MM.1S (cell line): Measurements from ENCODE around the gene NHSL2.

ENCODE experiments used
- CTCF ChIP-seq: fragments of 300-600 bp; sonication (generic); IDR thresholded peaks from 2 replicates; pipeline ENCODE4 v1.5.1; 2016; ENCODE audit warnings: antibody characterized with exemption, low read length, mixed read lengths
- EZH2 ChIP-seq: fragments of 300-600 bp; sonication (generic); optimal IDR thresholded peaks from 2 replicates; pipeline ENCODE3; 2017; ENCODE audit warnings: low read depth, mild to moderate bottlenecking, antibody characterized with exemption, low read length, mixed read lengths

DNA sequence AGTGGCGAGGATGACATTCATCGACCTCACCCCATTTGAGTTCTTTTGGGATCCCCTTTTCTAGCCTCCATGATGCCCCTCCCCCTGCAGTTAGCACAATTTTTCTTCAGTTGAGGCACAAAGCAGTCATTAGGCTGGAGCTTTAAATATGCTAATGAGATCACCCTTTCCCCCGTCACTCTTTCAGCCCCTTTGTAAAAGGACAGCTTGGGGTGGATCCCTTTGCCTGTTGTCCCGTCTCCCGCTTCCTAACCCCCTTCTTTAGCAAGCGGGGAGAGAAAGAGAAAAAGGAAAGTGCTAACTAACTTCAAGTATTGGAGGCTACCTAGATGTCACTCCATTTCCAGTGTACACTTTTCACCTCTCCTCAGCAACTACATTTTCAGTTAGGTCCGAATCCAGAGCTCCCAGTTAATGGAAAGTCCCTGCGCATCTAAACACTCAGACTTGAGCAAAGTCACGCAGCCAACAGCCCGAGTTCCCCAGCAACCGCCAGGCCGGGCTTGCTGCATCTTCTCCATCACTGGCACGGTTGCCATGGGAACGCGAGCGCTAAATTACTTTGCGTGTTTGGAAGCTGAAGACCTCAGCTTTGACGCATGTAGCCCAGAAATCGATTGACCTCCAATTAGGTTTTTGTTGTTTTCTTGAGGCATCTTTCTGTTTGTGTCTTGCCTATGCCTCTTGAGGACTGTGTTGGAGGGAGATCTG lies 144.3 kb downstream of the NHSL2 start:
- TF ChIP-seq EZH2 (no peak), CTCF (no peak)
